HepG2 (cell line): ENCODE results near the gene CKLF. TPM values are rescaled to one million over a fixed set of nuclear protein-coding genes. Genes with fewer than 3 reads are reported as not detected.

ENCODE experiments used
- ATF5 ChIP-seq: sonication (generic); formaldehyde crosslinking; IDR thresholded peaks from 2 replicates; pipeline ENCODE4 v1.4.0; 2020; ENCODE audit warnings: mild to moderate bottlenecking, low read depth, missing genetic modification reagents
- HBP1 ChIP-seq: IDR thresholded peaks from 2 replicates; pipeline ENCODE4 v1.6.1; 2016; ENCODE audit warnings: low read depth, control low read depth
- HNF1B ChIP-seq: sonication (generic); formaldehyde crosslinking; IDR thresholded peaks from 2 replicates; pipeline ENCODE4 v1.5.1; 2020; ENCODE audit warnings: mild to moderate bottlenecking, moderate library complexity, missing genetic modification reagents
- NR2F6 ChIP-seq, 2 experiments: IDR thresholded peaks; 2 replicates each; pipeline ENCODE4 v1.6.1; 2016; ENCODE audit warnings: antibody characterized with exemption in 1 of 2, mild to moderate bottlenecking in 1 of 2
- PLSCR1 ChIP-seq: sonication (generic); formaldehyde crosslinking; IDR thresholded peaks from 2 replicates; pipeline ENCODE4 v1.5.0; 2020; ENCODE audit warnings: missing genetic modification reagents, mild to moderate bottlenecking, borderline replicate concordance
- POLR2A ChIP-seq, 2 experiments: IDR thresholded peaks; 2 replicates each; pipeline ENCODE4 v1.6.1; 2011; ENCODE audit warnings: low read depth in 2 of 2, low read length in 2 of 2, mild to moderate bottlenecking in 1 of 2, moderate library complexity in 1 of 2; ENCODE audit not compliant: insufficient read depth in 1 of 2
- PRPF4 ChIP-seq: fragments of 200-400 bp; formaldehyde crosslinking; IDR thresholded peaks from 2 replicates; pipeline ENCODE4 v1.6.1; 2016; ENCODE audit warnings: low read length, low read depth; ENCODE audit not compliant: poor library complexity, severe bottlenecking
- ZBTB26 ChIP-seq: IDR thresholded peaks from 2 replicates; pipeline ENCODE4 v1.6.1; 2016; ENCODE audit warnings: missing compliant biosample characterization, missing genetic modification reagents, borderline replicate concordance
- ZBTB4 ChIP-seq: sonication (generic); formaldehyde crosslinking; IDR thresholded peaks from 2 replicates; pipeline ENCODE4 v1.4.0; 2020; ENCODE audit warnings: missing genetic modification reagents, mild to moderate bottlenecking, borderline replicate concordance
- ZFP36L1 ChIP-seq: sonication (generic); formaldehyde crosslinking; IDR thresholded peaks from 2 replicates; pipeline ENCODE4 v1.8.0; 2022; ENCODE audit warnings: mild to moderate bottlenecking, missing genetic modification reagents, moderate library complexity
- ZNF276 ChIP-seq: sonication (generic); formaldehyde crosslinking; IDR thresholded peaks from 2 replicates; pipeline ENCODE4 v1.4.0; 2020; ENCODE audit warnings: mild to moderate bottlenecking, low read depth, missing genetic modification reagents
- ZNF530 ChIP-seq: sonication (generic); formaldehyde crosslinking; IDR thresholded peaks from 2 replicates; pipeline ENCODE4 v1.5.0; 2020; ENCODE audit warnings: low read depth, mild to moderate bottlenecking, missing genetic modification reagents
- ZNF547 ChIP-seq: sonication (generic); formaldehyde crosslinking; IDR thresholded peaks from 2 replicates; pipeline ENCODE4 v1.5.1; 2020; ENCODE audit warnings: mild to moderate bottlenecking, missing genetic modification reagents
- ZNF83 ChIP-seq: sonication (generic); formaldehyde crosslinking; IDR thresholded peaks from 2 replicates; pipeline ENCODE4 v1.4.0; 2020; ENCODE audit warnings: missing genetic modification reagents, mild to moderate bottlenecking, borderline replicate concordance
- polyA plus RNA-seq, 8 experiments: library from polyadenylated mRNA; depleted of rRNA in 3 of 8; stranded (reverse) in 7 of 8; unstranded in 1 of 8; fragments of >200 nt; fragmentation: Illumina TruSeq in 4 of 8; extraction: Trizol in 4 of 8; gene quantifications; 2 replicates each; pipeline versions ENCODE4 v1.2.1 to v1.2.3, GENCODE V29; 2011 to 2016; ENCODE audit warnings: low read depth in 4 of 8, missing spikeins in 1 of 8, mixed read lengths in 1 of 8; ENCODE audit not compliant: insufficient read depth in 1 of 8
- total RNA-seq, 5 experiments: library from RNA; depleted of rRNA; stranded (reverse); fragments of >200 nt; fragmentation: Illumina TruSeq; extraction: Trizol; gene quantifications; 2 replicates each; pipeline ENCODE4 v1.2.3, GENCODE V29; 2016; ENCODE audit warnings: low read depth in 1 of 5

CKLF gene
- total and polyA plus RNA-seq, 2 of the 13 experiments (the other 11 are each of a cell fraction or from before 2014, with no cell fraction given): 120 to 167 TPM

- TF ChIP-seq POLR2A (IDR thresholded peaks at IDR 0.05; ENCODE audit: insufficient read depth in 1 of 2, low read depth in 2 of 2, low read length in 2 of 2) (peak; percentile 87 to 97), PLSCR1 (peak; percentile 94; the same call in 1 of the 2 replicates), NR2F6 (IDR thresholded peaks at IDR 0.05) (no peak), NR2F6 (CRISPR knock-in tag; IDR thresholded peaks at IDR 0.05) (peak; percentile 45; the same call in 1 of the 2 replicates), ZNF83 (CRISPR knock-in tag) (peak; percentile 98; the same call in 1 of the 2 replicates), ZNF547 (CRISPR knock-in tag) (peak; percentile 100), ZFP36L1 (CRISPR knock-in tag) (peak; percentile 48), ZNF276 (CRISPR knock-in tag) (peak; percentile 93), HNF1B (CRISPR knock-in tag) (peak; percentile 90; the same call in 1 of the 2 replicates), PRPF4 (no peak), HBP1 (CRISPR knock-in tag) (0 out of 2 replicates have a peak, but pooled peaks have one; percentile 34), ATF5 (CRISPR knock-in tag) (no peak; the same call in 1 of the 2 replicates), ZBTB4 (CRISPR knock-in tag) (peak; percentile 96; the same call in 1 of the 2 replicates), ZBTB26 (CRISPR knock-in tag) (peak; percentile 90), ZNF530 (CRISPR knock-in tag) (peak; percentile 94)
Observed at GRCh38 chr16:66552286-66553177, at the start of gene CKLF (continued).
